ENCODE results near the gene SMAD7.
A peak's percentile ranks its signal among the peaks of the same experiment; 100 is the strongest.

The SMAD7 gene

DNA sequence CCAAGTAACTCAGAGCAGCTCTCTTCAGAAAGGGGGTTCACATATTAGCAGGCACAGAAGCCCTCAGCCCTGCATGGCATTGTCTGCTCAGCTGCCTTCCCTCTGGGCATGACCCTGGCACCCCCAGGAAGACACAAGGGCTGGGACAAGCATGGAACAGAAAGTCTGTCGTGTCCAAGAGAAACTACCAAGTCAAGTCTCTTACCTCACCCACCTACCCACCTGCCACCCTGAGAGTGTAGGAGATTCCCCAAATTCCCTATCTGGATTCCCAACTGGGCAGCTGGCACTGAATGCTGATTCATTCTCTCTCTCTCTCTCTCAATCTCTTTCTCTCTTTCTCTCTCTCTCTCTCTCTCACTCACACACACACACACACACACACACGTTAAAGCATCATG is 21.6 kb downstream of the SMAD7 start:
- no peak for DNase-seq

DNA sequence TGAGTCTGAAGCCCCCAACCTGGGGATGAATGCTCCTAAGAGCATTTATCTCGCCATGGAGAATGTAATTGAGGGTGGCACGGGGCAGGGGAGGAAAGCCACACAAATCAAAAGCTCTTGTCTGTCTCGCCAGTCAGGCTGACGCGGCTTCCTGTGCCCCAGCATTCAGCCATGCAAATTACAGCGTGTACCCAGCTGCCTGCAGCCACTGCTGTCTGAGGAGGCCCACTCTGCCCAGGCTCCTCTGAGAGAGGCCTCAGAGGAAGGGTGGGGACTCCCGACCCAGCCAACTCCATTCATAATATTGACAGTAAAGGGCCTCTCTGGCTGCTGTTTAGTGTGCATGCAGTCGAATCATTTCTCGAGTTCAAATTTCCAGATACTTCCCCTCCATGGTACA is 22.0 kb downstream of the SMAD7 start:
- peak; percentile 91 for DNase-seq

DNA sequence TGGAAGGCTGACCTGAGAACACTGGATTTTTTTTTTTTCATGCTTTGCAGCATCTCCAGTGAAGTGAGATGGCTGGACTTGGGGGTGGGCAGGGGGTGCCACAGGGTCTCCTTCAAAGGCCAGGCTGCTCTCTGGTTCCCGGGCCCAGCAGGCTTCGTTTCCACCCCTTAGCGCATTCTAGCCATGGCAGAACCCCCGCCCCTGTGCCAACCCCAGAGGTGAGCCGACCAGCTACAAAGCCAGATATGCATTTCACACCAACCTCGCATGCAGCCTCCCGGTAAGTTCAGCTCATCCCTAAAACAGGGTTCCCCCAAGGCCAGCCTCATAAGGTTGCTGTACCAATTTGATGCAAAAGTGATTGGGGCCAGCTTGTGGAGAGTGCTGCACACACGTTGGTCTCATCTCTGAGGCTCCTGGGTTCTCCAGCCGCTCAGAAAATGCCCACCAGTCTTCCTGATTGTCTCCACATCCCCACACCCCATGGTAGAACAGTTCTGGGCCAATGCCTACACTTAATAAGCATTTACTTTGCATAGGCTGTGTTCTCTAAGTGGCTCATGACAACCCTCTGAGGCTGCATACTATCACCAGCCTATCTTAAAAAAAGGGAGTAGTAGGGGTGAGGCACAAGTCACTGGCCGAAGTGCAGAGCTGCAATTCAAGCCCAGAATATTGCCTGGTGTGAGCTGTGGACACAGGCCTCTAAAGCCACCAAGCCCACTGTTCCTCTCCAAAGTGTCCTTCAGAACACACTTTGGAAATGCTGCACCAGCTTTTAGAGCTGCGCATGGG is 23.3 kb downstream of the SMAD7 start:
- no peak for DNase-seq

DNA sequence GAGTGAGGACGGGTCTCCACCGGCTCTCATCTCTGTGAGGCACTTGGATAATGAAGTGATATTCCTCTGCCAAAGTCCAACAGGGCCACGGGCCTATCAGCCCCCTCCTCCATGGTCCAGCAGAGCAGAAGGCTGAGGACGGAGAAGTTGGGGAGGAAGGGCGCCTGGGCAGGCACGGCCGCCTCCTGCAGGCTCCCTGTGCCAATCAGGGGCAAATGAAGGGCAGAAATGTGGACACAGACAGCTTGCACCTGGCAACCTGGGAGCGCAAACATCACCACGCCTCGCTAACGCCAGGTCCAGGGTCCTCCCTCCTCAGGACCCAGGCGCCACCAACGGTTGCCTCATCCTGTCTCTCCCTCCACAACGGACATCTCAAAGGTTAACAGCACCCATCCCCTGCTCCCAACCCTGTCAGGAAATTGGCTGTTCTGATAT is 24.3 kb downstream of the SMAD7 start:
- no peak for DNase-seq

DNA sequence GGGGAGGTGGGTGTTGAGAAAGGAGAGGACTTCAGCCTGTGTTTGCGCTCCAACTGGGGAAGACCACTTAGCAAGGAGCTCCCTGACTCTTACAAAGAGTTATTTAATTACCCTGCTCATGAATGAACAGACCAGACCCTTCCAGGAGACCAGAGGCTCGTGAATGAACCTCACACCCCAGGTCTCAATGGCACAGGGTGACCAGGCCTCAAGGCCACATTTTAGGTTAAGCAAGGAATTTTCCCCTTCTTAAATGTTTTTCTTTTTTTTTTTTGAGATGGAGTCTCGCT is 25.3 kb downstream of the SMAD7 start:
- no peak for DNase-seq

DNA sequence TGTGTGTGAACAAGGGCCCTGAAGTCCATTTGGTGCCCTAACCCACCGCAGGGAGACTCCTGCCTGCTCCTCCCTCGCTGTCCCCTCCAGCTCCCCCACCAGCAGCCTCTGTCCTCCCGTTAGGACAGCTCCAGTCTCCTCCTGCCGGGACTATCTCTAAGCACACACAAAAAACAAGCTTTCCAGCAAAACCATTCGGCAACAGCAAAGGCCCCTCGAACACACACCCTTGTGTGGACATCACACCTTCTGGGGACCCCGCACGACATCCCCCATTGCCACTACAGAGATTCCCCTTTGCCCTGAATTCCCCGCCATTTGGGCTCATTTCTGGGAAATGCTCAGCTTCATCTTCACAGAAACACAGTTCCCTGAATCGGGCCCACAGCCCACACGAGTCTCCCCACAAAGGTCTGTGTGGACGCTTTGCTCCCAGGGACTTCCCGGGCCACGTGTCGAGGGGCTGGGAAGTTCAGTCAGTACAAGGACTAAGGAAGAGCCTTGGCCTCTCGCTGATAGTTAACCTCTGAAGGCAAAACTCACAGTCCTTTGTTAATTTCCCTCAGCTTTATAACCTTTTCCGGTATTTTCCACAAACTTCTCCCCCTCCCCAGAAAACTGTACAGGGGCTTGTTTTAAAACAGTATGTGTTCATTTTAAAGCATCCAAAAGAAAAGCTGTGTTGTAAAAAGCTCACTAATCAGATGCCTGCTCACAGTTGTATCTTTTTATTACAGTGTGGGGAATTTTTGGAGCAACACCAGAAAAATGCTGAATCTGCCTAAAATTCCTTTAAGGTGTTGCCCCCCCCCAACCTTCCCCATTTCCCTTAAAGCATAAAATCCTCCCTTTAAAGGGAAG is 25.9 kb downstream of the SMAD7 start:
- DNase-seq: no peak

DNA sequence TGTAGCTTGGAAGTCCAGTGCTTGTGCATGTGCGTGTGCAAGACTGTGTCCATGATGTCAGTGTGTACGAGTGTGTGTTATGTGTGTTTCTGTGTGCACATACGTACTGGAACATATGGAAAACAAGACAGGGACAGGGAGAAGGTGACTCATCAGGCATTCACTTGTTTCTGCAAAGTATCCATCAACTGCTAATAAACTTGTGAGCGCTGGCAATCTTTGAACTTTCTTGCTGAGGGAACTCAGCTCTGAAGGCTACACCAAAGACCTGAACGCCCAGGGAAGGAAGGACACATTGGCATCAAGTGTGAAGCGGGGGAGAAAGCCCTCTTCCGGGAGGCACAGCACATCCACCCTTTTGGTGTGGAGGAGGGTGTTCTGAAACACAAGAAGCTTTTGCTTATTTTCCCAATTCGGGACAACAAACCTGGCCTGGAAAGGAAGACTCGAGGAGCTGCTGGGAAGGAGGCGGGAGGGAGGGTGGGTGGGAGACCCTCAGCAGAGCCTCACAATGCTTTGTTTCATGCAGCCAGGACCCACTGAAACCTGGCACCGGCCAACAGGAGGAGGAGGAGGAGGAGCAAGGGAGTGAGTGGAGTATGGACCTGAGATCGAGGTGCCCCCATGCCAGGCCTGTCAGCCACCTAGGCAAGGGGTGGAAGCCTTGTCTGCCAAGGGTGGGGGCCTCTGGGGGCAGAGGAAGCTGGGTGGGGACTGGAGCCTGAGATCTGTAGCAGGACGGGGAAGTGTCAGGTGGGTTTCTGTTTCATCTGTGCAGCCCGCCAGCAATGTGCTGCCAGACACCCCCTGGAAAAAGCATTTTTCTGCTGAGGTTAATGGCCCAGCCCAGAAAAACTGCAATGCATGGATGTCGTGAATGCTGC is 26.8 kb downstream of the SMAD7 start:
- DNase-seq: no peak

DNA sequence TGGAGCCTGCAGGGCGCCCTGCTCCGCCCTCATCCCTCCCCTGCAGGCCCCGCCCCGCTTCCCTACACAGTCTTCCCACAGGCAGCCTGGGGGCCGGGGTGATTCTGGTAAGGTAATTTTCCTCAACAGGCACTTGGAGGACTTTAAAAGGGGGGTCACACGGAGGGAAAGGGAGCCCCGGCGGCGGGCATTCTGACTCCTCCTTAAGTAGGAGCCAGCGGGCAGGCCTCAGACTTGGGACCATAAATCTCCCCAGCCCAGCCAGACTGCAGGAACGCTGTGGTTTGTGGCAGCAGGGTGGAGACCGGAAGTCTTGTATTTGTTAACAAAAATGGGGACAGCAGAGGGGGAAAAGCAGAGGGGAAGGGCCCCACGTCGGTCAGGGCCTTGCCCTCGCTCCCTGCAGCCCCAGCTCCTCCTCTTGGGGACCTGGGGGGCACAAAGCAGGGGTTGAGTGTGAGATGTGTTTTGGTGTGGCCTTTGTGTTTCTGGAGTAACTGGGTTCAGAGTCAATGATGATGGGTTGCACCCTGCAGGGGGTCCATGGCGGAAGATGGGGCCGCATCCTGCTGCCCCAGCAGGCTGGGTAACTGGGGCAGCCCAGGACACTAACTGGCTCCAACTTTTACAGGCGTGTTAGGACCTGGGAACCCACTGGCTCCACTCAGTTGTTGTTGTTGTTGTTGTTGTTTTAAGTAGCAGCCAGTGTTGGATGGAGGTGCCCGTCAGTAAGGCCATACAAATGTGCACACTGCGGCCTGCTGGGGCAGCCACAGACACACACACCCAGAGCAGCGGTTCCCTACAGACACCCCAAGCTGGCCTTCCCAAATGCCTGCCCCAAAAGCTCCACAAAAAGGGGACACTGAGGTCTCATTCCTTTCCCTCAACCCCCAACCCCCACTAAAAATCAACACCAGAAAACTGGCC is 27.7 kb downstream of the SMAD7 start:
- peak; percentile 82 for DNase-seq

DNA sequence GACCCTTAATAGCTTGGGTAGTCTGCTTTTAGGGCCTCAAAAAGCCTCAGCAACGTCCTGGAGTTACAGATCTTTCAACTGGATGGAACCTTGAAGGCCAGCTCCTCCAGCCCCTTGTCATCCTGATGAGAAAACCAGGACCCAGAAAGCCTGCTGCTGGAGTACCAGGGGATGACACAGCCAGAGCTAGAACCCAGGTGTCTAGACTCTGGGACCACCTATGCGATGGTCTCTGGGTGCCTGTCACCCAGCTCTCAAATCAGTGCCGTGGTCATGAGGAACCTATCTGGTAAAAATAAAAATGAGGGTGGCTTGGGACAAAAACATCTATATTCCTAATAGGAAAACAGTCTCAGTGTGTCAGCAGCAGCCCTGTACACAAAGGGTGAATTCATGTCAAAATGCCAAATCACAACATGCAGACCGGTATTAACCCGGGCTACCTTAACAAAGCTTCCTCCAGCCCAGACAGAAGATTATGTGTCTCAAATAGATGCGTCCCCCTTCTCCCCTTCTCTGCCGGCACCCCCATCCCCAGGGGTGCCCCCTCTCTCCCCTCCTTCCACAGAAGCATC is 28.5 kb downstream of the SMAD7 start:
- no peak for DNase-seq

DNA sequence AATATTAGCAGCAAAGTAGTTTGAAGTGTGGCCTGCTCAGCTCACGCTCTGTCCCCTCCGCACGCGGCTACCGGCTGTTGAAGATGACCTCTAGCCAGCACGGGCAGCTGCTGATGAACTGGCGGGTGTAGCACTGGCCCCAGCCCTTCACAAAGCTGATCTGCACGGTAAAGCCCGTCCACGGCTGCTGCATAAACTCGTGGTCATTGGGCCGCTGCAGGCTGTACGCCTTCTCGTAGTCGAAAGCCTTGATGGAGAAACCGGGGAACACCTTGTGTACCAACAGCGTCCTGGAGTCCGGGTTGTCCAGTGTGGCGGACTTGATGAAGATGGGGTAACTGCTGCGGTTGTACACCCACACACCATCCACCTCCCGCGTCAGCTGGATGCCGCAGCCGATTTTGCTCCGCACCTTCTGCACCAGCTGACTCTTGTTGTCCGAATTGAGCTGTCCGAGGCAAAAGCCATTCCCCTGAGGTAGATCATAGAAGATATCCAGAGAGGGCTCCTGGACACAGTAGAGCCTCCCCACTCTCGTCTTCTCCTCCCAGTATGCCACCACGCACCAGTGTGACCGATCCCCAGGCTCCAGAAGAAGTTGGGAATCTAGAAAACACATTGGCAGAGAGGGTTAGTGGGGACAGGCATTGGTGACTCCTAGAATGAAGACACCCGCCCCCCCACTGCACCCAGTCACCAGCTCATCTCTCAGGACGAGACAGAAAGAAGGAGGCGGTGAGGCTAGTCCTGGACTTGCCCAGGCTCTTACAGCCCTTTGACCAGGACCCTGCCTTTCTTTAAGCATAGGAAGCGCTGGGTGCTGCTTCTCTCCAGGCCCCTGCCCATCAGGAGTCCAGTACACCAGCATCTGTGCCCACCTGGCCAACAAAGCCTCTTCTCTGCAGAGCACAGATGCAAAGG is 29.2 kb downstream of the SMAD7 start:
- DNase-seq: no peak

DNA sequence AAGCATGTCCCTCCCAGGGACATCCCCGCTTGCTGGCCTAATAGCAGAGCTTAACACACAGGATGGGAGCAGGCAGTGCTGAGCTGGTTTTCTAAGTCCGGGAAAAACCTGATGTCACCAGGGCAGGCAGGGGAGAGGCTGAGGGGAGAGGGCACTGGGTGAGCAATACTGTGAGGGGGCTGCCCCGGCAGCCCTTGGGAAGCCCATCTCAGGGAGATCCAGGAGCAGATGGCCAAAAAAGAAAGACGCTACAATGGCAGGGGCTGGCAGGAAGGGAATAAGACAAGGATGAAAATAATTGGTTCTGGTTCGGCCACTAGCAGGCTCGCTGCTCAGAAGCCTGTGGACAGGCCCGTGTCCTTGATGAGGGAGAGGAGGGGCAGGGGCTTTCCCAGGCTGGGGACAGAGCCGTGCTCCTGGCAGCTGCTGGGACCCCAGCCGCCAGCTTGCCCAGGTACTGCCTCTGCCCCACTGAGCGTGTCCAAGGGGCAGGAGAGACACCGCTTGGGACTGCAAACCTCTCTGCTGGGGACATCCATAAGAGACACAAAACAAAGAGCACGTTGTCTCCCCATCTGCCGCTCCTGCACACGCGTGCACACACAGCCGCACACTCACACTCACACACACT is 30.2 kb downstream of the SMAD7 start:
- DNase-seq: no peak

DNA sequence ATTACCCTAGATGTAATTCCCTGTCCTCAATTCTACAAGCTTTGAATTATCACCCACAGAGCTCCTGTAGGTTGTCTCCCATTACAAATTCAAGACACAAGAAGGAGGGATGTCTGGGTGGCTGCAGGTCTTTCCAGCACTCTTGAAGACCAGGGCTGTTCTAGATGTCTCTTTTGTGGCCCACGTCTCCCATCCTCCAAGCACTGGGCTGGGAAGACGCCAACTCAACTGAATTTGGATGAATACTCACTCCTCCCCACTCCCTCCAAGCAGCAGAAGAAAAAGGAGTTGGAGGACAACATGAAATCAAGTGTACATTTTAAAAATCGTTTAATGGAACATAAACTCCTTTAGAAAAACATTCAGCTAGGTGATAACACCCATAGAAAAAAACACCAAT is 31.2 kb downstream of the SMAD7 start:
- DNase-seq: no peak

DNA sequence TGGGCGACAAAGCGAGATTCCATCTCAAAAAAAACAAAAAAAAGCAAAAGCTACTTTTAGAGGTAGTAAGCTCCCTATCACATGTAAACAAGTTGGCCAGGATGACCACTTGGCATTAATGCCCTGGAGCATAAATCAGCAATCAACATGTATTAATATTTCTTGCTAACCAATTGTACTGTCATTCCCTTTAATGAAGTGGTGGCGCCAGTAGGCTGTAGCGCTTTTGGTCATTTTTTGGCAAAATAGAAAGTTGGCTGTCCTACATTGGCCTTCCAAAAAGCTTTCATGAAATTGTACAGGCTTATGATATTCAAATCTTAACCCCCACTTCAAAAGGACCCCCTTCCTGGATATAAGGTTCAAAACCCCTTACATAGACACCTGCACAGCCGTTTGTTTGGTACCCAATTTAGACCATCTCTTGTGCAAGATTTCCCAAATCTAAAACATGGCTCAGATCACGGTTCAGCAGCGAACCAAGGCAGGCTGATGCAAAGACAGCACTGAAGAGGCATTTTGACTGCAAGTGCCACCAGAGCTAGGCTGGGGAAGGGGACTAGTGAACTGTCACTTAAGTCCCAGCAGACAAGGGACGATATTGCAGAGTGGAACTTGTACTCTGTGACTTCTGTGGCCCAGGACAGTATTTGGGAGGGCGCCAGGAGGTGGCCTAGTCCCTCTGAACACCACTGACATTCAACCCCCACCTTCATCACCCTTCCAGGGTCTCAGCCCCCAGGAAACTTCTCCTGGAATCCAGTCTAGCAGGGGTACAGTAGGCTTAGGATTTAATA is 31.9 kb downstream of the SMAD7 start:
- no peak for DNase-seq

DNA sequence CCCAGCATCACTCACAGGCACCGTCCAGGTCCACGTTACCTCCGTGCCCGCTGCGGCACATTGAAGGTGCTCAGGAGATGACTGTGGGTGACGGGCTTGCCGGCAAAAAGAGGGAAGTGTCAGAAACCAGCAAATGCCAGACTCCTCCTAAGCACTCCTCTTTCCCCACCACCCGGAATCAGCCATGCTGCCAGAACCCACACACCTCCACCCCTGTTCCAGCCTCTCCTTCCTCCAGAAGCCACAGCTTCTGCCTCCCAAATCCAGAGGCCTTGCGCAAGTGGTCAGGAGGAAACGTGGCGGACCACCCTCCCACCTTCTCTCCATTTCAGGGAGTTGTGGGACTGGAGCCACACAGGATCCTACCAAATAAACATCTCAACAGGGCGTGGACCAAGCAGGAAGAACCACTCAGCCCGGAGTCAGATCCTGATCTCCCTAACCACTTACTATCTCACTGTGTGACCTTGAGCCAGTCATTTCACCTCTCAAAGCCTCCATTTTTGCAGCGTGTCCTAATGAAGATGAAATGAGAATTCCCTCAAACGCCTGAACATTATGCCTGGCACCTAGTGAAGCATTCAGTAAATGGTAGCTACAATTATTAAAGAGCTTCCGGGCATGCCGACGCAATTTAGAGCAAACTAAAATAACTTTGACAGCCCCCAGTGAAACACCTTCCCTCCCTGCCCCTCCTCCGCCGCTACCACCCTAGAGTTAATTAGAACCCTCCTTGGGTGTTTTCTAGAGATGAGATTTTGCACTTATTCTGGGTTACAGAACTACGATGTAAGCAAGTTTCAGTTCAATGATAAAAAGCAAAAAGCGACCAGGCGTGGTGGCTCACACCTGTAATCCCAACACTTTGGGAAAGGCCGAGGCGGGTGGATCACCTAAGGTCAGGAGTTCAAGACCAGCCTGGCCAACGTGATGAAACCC is 32.9 kb downstream of the SMAD7 start:
- no peak for DNase-seq

DNA sequence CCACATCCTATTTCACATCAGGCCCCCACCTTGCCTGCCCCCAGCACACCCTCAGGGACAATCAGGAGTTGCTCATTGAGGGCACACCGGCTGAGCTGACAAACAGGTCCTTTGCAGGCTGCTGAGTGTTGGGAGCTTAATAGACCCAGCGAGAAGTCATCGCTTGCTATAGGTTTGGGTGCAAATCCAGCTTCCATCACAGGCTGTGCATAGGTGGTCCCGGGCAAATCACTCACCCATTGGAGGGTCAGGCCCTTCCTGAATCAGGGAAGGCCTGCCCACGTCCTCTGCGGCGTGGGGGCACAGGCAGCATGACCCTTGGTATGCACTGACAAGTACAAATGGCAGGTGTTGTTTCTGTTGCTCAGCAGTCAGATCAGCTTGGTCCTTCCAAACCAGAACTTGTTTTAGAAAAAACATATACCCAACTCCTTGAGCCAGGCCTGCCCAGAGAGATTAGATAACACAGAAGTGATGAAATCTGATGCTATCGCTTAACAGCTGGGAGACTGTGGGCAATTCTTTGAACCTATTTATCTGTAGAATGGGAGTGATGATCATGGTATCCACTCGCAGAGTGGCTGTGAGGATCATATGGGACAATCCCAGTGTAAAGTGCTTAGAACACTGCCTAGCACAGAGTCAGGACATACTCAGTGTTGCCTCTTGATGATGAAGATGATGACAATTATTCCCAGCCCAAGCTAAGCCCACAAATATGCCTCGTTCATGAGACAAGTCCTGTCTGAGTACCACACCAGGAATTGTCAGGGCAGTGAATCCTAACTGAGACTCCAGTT is 34.9 kb downstream of the SMAD7 start:
- peak; percentile 78 for DNase-seq

DNA sequence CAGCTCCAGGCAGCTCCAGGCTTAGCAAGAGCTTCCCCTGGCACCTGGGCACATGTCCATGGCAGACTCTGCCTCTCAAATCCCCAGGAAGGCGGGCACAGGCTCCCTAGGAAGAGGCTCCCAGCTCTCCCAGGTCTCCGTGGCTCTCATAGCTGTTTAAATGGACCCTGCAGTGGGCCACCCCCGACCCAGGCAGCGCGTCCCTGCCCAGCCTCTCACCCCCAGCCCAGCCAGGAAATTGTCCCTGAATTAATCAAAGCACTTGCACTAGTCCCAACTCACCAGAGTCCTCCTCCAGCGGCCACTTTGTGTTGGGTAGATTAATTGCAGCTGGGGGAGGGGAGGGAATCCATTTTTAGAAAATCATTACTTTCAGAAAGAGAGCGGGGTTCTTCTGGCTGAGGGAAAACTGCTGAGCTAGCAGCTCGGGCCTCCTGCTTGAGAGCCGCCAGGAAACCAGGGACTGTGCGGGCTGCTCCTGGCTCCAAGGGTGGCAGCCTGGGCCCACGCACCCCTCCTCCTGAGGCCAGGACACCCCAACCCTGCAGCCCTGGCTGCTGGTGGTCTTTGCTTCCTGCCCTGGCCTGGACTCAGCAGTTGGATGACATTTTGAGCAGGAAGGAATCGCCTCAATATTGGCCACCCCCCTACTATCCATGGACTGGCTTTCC is 36.0 kb downstream of the SMAD7 start:
- no peak for DNase-seq

DNA sequence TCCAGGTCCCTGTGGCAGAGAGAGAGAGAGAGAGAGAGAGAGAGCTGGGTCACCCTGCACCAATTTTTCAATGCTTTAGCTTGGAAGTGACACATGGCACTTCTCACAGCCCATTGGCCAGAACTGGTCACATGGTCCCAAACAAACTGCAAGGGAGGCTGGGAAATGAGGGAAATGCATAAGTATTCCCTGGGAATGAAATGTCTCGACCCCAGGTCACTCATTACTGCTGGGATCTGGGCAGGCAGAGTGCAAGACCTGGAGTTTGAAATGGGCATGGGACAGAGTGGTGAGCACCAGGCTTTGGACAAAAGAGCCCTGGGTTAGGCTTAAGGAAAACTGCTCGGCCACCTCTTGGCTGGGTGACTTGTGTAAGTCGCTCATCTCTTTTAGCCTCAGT is 37.0 kb downstream of the SMAD7 start:
- DNase-seq: no peak
